ENCODE measurements around the gene TTC33.

The TTC33 gene

GRCh38 chr5:40483316-40483715 lies 272.4 kb downstream of the TTC33 start:
- Histone ChIP-seq H3K27me3 (ENCODE audit: low read length) (no peaks in the 10 kb centered on the region), H2AFZ (ENCODE audit: low read depth, low read length, severe bottlenecking) (no peak overlapping the region), H3K27ac (ENCODE audit: low read depth, low read length) (no peak overlapping the region), H3K4me3 (ENCODE audit: insufficient read depth, low read length, poor library complexity, severe bottlenecking) (no peak overlapping the region), H3K36me3 (ENCODE audit: low read length) (no peaks in the 10 kb centered on the region), H3K9me3 (ENCODE audit: insufficient read depth, low read length) (no peaks in the 10 kb centered on the region), H3K4me2 (ENCODE audit: low read depth, low read length, poor library complexity, severe bottlenecking) (no peak overlapping the region), H3K79me2 (ENCODE audit: insufficient read depth, low read length) (no peaks in the 10 kb centered on the region), H3K9me2 (replicated peaks; ENCODE audit: insufficient read depth, low read length) (no peaks in the 10 kb centered on the region), H3K9ac (ENCODE audit: low read length) (no peak overlapping the region), H3F3A (ENCODE audit: insufficient read depth) (no peaks in the 10 kb centered on the region), H4K20me1 (ENCODE audit: low read depth, low read length) (no peaks in the 10 kb centered on the region)
- TF ChIP-seq EZH2phosphoT487 (conservative IDR thresholded peaks at IDR 0.05; ENCODE audit: low read length) (no peak), CTCF (IDR thresholded peaks at IDR 0.05; ENCODE audit: insufficient read depth, low read length, poor library complexity, severe bottlenecking) (no peak)

GRCh38 chr5:40481241-40481640 lies 274.5 kb downstream of the TTC33 start:
- H3K4me2 ChIP-seq (ENCODE audit: low read depth, low read length, poor library complexity, severe bottlenecking): no peak overlapping the region
- no peaks in the 10 kb centered on the region for H3K79me2 ChIP-seq (ENCODE audit: insufficient read depth, low read length)
- H3K4me3 ChIP-seq (ENCODE audit: insufficient read depth, low read length, poor library complexity, severe bottlenecking): no peak overlapping the region
- H3K27me3 ChIP-seq (ENCODE audit: low read length): no peaks in the 10 kb centered on the region
- no peaks in the 10 kb centered on the region for H4K20me1 ChIP-seq (ENCODE audit: low read depth, low read length)
- H3K36me3 ChIP-seq (ENCODE audit: low read length): no peaks in the 10 kb centered on the region
- no peaks in the 10 kb centered on the region for H3K9me2 ChIP-seq (replicated peaks; ENCODE audit: insufficient read depth, low read length)
- H2AFZ ChIP-seq (ENCODE audit: low read depth, low read length, severe bottlenecking): no peak overlapping the region
- no peak overlapping the region for H3K27ac ChIP-seq (ENCODE audit: low read depth, low read length)
- no peaks in the 10 kb centered on the region for H3K9me3 ChIP-seq (ENCODE audit: insufficient read depth, low read length)
- H3K9ac ChIP-seq (ENCODE audit: low read length): no peak overlapping the region
- H3F3A ChIP-seq (ENCODE audit: insufficient read depth): no peaks in the 10 kb centered on the region
- TF ChIP-seq EZH2phosphoT487 (conservative IDR thresholded peaks at IDR 0.05; ENCODE audit: low read length) (no peak), CTCF (IDR thresholded peaks at IDR 0.05; ENCODE audit: insufficient read depth, low read length, poor library complexity, severe bottlenecking) (no peak)

DNA sequence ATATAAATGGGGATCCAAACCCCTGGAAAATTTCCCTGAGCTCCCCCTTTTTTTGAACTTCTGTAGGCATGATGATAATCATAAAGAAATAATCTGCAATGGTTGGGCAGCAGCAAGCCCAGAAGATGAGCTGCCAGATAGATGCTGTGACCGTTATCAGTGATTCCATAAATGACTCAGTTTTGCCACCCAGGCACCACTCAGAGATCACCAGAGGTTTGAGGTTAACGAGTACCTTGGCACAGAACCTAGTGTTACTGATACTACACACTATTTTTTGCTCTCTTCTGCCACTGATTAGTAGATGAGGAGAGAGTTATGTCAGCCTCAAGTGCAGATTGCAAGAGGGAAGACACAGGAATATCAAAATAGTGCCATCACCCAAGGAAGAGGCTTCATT lies 275.4 kb downstream of the TTC33 start:
- Histone ChIP-seq H3K4me2 (ENCODE audit: low read depth, low read length, poor library complexity, severe bottlenecking) (no peak overlapping the region), H3K9me3 (ENCODE audit: insufficient read depth, low read length) (no peaks in the 10 kb centered on the region), H3K79me2 (ENCODE audit: insufficient read depth, low read length) (no peaks in the 10 kb centered on the region), H3K36me3 (ENCODE audit: low read length) (no peaks in the 10 kb centered on the region), H3K9me2 (replicated peaks; ENCODE audit: insufficient read depth, low read length) (no peaks in the 10 kb centered on the region), H2AFZ (ENCODE audit: low read depth, low read length, severe bottlenecking) (no peak overlapping the region), H3K27ac (ENCODE audit: low read depth, low read length) (no peak overlapping the region), H4K20me1 (ENCODE audit: low read depth, low read length) (no peaks in the 10 kb centered on the region), H3F3A (ENCODE audit: insufficient read depth) (no peaks in the 10 kb centered on the region), H3K27me3 (ENCODE audit: low read length) (no peaks in the 10 kb centered on the region), H3K9ac (ENCODE audit: low read length) (no peak overlapping the region), H3K4me3 (ENCODE audit: insufficient read depth, low read length, poor library complexity, severe bottlenecking) (no peak overlapping the region)
- TF ChIP-seq CTCF (IDR thresholded peaks at IDR 0.05; ENCODE audit: insufficient read depth, low read length, poor library complexity, severe bottlenecking) (no peak), EZH2phosphoT487 (conservative IDR thresholded peaks at IDR 0.05; ENCODE audit: low read length) (no peak)

GRCh38 chr5:40479939-40480338 lies 275.8 kb downstream of the TTC33 start:
- no peaks in the 10 kb centered on the region for H3K9me3 ChIP-seq (ENCODE audit: insufficient read depth, low read length)
- H3K36me3 ChIP-seq (ENCODE audit: low read length): no peaks in the 10 kb centered on the region
- H3K9ac ChIP-seq (ENCODE audit: low read length): no peak overlapping the region
- no peaks in the 10 kb centered on the region for H3K79me2 ChIP-seq (ENCODE audit: insufficient read depth, low read length)
- H3K4me2 ChIP-seq (ENCODE audit: low read depth, low read length, poor library complexity, severe bottlenecking): no peak overlapping the region
- H3K9me2 ChIP-seq (replicated peaks; ENCODE audit: insufficient read depth, low read length): no peaks in the 10 kb centered on the region
- no peak overlapping the region for H3K4me3 ChIP-seq (ENCODE audit: insufficient read depth, low read length, poor library complexity, severe bottlenecking)
- no peak overlapping the region for H2AFZ ChIP-seq (ENCODE audit: low read depth, low read length, severe bottlenecking)
- no peaks in the 10 kb centered on the region for H4K20me1 ChIP-seq (ENCODE audit: low read depth, low read length)
- H3K27ac ChIP-seq (ENCODE audit: low read depth, low read length): no peak overlapping the region
- H3F3A ChIP-seq (ENCODE audit: insufficient read depth): no peaks in the 10 kb centered on the region
- no peaks in the 10 kb centered on the region for H3K27me3 ChIP-seq (ENCODE audit: low read length)
- TF ChIP-seq CTCF (IDR thresholded peaks at IDR 0.05; ENCODE audit: insufficient read depth, low read length, poor library complexity, severe bottlenecking) (no peak), EZH2phosphoT487 (conservative IDR thresholded peaks at IDR 0.05; ENCODE audit: low read length) (no peak)

Data from SU-DHL-6 (cell line).